NCI-H2107 treated with DMSO at 0.1 percent for 48 hours (cell line): Measurements from ENCODE around the gene OCA2.
"Not testable (repeated sequence)": the region's sequence is repeated elsewhere in the genome, so short reads cannot be mapped to it uniquely, and the experiment has no call there.

Source experiments
- DNase-seq: peaks from one replicate; lab custom pipeline; 2025; ENCODE audit not compliant: unreplicated experiment; lab: John Stamatoyannopoulos, UW

The OCA2 gene

DNA sequence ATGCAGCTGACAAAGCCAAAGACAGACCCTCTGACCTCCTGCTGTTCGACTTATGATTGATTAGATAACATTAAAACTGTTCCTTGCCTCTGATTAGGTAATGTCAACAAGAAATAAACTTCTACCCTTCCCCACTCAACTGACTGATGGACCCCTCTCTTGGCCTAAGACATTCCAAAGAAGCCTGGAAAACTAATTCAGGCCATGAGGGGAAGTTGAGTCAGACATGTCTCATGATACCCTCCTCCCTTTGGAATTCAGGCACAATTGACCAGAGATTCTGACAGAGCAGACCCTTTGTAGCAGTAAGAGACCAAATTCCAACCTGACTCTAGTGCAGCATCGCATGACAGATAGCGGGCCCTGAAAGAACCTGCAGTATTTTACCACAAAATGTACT, 354.5 kb downstream of the OCA2 start:
- DNase-seq = no peak

DNA sequence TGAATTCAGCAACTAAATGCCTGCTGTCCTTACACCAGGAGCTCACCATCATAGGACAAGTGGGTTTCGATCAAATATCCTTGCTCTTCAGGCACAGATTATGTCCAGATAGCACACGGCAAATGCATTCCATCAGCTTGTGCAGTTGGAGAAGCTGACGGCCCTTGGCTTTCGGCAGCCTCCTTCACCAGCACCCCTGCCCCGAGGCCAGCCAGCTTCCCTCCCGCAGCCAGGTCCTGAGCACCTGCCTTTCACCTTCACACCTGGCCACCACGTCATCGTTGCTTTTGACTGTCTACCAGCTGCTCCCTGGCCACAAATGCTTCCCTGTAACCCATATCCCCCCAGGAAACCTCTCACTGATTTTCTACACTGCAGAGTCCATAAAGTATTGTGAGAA, 355.5 kb downstream of the OCA2 start:
- no peak for DNase-seq

DNA sequence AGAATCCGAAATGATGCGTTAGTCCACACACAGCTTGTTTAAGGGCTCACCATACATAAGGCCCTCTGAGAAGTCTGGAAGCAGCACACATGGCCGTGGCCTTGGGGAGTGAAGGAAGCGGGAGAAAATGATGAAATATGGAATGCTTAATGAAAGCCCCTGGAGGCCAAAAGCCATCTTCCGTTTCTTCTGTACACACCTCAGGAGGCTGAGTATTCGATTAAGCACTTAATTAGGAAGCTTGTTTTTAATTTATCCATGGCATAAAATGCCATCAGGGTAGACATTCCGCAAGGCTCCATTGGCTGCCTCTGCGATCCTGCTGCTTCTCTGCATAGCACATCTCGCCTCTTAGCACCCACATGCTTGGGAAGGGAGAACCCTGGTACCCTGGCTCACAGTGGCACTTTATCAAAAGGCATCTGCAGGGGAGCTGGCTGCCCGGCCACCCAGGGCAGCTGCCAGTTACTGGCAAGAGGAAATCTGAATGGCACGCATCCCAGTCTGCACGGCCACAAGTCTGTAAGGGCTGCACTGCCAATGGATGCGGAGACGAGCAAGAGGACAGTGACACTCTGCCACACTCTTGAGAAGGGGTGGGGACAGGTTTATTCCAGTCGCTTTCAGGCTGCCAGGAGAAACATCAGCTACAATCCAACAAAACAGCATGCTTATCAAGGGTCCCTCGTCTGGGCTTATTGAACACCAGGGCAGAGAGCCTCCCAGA, 356.2 kb downstream of the OCA2 start:
- DNase-seq = no peak

DNA sequence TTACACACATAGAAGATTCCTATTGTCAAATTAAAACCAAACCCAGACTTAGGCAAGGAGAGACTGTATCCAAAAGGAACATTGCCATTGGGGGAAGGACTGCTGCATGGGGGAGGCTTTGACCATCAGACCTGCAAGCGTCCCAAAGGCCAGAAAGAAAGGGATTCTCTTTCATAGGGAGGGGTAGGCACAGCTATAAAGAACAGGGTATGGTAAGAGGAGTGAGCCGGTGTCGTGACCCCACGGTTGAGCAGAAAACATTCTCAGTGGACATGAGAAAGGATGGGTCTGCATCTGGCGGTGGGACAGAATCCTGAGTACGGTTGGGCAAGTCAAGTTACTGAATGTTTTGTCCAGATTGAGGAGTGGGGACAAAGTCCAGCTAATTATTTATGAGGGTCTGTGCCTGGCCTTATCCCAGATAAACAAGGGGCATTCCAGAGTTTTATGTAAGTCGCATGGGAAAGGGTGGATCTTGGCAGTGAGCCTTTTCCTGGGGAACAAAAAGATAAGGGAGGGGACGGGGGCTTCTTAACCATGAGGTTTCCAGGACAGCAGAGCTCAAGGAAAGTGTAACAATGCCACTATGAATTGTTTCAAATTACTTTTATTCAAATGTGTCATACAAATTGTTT, 357.8 kb downstream of the OCA2 start:
- DNase-seq = no peak

DNA sequence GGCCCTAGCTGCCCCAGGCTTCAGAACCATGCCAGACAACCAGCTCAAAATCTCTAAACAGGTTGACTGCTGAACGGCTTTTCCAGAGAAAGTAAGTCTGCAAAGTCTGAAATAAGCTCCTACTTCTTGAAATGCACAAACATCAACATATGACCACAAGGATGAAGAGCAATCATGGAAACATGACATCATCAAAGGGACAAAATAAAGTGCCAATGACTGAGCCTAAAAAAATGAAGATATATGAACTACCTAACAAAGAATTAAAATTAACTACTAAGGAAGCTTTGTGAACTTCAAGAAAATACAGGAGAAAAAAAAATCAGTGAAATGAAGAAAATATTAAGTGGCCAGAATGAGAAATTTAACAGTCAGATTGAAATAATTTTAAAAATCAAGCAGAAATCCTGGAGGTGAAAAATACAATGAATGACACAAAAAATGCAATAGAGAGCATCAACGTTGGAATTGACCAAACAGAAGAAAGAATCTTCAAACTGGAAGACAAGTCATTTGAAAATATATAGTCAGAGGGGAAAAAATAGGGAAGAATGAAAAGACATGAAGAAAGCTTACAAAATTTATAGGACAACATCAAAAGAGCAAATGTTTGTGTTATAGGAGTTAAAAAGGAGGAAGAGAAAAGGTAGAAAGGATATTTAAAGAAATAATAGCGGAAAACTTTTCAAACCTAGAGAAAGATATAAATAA, 364.2 kb downstream of the OCA2 start:
- DNase-seq = no peak

DNA sequence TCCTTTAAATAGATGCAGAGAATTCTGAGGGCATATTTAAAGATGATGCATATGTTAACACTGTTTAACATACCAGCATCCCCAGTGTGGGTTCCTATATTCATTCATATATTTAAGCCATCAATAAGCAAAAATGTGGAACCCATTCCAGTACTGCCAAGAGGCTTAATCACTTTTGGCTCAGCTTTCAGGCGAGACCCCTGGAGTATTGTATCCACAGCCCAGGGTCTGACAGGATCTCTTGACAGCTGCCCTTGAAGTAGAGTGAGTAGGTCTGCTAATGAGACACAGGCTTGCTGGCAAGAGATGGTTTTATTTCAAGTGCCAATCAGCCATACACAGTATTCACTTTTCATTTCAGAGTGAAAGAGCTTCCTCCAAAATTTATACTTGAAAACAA, 367.3 kb downstream of the OCA2 start:
- no peak for DNase-seq

DNA sequence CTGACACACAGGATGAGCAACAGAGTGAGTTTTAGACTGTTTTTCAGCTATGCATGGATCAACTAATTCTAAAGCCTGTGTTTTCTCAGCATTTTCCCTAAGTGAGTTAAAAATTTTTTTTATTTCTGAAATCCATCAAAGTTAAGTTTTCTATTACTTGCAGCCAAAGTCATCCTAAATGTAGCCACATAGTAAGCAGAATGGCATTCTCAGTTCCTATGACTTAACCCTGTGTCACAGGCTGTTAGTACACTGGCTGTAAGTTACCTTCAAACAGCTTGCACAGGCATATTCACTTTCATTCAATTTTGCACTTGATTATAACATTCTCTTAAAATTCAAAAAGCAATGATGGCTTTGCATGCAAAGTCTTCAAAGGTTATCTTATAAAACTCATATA, 368.2 kb downstream of the OCA2 start:
- DNase-seq = no peak

DNA sequence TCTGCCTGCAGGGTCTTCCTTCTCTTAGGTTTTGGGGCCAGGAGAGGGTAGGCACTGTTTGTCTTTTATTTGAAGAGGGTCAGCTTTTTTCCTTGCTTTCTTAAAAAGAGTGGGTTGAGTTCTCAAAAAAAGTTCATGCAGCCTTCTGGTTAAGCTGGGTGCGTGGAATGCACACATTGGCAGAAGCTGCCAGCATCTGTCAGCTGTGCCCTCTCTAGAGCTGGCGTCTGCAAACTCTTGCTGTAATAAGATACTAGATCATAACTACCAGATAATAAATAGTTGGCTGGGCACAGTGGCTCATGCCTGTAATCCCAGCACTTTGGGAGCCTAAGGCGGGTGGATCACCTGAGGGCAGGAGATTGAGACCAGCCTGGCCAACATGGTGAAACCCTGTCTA, 373.4 kb downstream of the OCA2 start:
- no peak for DNase-seq

DNA sequence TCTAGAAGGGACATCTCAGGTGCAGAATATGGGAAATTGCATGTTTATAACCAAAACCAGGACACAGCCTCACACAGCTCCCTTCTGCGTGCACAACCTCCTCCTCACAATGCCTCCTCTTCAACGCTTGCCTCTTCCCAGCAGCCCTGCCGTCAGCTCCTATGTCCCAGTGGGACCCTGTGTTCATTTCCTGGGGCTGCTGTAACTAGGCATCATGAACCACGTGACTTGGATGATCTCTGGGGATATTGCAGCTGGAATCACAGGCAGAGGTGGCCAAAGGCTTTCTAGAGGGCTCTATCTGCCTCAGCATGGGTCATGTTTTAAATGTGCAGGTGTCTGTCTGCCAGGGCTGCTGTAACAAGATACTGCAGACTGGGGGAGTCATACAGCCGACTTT, 375.3 kb downstream of the OCA2 start:
- DNase-seq = no peak

DNA sequence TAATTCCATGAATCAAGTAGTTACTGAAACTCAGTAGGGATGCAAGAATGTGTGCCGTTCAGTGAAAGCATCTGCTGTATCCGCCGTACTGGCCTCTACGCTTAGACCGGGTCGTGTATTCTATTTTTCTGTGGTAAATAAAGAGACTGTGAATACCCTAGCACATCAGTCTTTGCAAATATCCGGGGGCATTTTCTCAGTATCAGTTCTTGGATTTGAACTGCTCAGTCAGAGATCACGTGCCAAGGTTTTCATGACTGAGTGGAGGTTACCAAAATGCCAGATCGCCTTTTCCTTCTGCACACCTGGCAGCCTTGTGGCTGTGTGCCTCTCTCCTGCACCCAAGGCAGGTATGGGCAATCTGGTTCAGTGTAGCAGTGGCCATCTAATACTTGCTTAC, 377.0 kb downstream of the OCA2 start:
- no peak for DNase-seq

DNA sequence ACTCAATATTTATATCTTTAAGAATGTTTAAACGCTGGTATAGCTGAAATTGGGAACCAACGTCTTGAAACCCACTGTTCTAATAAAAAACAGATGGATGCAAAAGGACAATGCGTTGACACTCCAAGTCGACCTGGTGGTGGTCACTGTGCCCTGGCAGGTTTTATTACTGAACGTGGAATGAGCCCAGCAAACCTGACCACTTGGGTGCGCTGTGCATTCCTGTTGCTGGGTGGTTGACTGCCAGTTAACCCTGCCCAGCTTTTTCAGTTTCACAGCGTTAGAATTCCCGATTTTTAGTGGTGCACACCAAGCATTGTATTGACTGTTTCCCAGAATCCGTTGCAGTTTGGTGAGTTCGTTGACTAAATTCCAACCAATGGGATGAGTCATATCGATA, 384.4 kb downstream of the OCA2 start:
- no peak for DNase-seq

DNA sequence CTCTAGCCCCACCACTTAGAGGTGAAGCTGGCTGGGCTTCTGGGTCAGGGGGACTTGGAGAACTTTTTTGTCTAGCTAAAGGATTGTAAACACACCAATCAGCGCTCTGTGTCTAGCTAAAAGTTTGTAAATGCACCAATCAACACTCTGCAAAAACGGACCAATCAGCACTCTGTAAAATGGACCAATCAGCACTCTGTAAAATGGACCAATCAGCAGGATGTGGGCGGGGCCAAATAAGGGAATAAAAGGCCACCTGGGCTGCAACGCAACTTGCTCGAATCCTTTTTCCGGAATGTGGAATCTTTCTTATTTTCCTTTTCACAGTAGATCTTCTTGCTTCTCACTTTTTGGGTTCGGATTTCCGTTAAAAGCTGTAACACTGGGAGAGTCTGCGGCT, 385.3 kb downstream of the OCA2 start:
- not testable (repeated sequence) for DNase-seq

DNA sequence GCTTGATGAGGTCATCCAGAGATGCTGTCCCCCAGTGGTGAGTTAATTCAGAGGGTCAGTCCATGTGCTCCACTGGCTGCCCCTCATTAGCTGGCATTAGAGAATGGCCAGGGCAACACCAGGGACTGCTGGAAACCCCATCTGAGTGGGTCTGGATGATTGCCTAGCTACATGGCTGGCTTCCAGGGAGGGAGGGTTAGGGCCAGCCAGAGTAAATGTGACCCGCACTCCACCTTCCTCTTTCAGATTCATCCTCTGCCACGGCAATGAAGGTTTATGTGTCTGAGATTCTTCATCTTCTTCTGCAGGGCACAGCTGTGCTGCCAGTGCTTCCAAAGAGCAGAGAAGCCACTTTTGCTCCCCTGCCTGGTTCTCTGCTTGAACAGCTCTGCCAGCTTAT, 391.9 kb downstream of the OCA2 start:
- DNase-seq = no peak

DNA sequence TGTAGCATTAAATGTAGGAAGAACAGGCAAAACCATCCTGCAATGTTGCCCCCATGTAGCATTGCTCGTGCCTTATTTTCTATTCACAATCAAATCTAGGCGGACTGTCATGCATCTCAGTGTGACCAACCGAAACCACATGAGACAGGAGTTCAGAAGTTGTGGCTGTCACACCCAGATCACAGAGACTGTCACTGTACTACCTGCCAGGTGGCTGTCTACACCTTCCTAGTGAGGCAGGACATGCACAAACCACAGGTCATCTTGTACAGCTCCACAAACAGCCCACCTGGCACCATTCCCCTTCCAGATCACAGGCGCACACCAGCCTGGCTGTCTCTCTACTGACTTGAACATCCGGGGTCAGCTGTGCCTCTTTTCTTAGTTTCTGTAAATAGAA, 392.8 kb downstream of the OCA2 start:
- no peak for DNase-seq

DNA sequence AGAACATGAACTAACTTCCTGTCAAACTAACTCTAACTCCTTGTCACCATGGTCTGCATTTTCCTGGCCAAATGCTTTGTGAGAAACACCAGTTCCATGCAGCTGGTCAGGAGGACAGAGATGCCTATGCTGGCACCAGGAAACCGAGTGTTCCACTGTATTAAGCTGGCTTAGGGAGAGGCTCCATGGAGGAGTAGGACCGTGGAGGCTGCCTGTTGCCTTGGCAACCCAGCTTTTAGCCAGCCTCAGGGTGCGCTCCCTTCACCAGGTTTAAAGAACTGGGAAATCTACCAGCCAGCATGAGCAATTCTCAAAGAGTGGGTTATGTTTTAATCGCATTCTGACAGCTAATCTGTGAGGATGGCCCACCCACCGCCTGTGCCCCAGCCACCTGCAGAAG, 394.1 kb downstream of the OCA2 start:
- DNase-seq = no peak
